LoVo (cell line): ENCODE results near the gene MORN1.

ENCODE experiments used
- DNase-seq: peaks from one replicate; pipeline ENCODE4 v3.0.0-alpha.2; 2016; ENCODE audit warnings: low spot score

MORN1 gene

DNA sequence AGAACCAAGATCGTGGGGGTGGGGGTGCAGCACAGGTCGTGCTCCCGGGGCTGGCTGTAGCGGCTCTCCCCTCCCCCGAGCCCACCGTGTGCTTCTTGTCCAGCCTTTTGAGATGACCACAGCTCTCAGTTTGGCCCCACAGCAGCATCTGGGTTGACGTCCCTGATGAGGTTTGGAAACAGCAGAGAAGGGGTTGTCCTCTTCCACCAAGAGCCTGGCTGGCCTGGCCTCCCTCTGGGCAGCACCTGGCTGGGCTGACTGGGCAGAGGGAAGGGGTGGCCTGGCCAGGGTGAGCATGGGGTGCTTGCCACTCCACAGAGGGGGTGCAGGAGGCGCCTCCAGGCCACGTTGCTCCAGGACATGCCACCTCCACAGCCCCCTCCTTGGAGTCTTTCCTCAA, 101.7 kb downstream of the MORN1 start:
- DNase-seq: no peak

GRCh38 chr1:2288816-2289536, 102.4 kb downstream of the MORN1 start:
- no peak for DNase-seq

GRCh38 chr1:2288311-2288710, 103.0 kb downstream of the MORN1 start:
- DNase-seq: no peak

GRCh38 chr1:2287649-2288048, 103.7 kb downstream of the MORN1 start:
- DNase-seq: no peak

GRCh38 chr1:2286923-2287322, 104.4 kb downstream of the MORN1 start:
- DNase-seq: no peak

- DNase-seq: no peak
These were observed 106.4 kb downstream of the MORN1 start for GRCh38 chr1:2284932-2285331.

GRCh38 chr1:2283991-2284895, 107.1 kb downstream of the MORN1 start:
- no peak for DNase-seq

DNA sequence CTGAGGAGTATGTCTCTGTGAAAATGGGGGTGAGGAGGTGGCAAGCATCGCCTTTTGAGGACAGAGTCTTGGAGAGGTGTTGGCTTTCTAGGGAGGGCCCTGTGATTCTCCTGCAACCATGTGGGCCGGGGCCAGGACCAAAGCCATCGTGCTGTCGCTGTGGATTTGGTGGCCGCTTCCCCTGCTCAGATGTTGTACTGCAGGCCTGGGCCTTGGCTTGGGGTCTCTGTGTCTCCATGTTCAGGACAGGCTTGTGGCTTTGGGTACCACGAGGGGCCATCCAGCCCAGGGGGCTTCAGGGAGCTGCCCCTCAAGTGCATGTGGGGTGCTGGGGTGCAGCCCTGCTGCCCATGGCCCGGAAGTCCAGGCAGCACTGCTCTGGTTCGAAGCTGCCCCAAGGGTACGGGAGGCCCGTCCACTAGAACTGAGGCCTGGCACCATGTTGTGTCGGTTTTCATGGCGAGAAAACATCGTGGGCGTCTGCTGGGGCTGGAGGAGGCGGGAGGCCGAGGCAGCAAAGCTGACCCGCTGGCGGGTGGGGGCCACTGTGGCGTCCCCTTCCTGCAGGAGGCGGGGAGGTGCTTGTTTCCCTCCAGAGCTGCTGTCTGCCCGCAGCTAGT, 107.9 kb downstream of the MORN1 start:
- DNase-seq: no peak

DNA sequence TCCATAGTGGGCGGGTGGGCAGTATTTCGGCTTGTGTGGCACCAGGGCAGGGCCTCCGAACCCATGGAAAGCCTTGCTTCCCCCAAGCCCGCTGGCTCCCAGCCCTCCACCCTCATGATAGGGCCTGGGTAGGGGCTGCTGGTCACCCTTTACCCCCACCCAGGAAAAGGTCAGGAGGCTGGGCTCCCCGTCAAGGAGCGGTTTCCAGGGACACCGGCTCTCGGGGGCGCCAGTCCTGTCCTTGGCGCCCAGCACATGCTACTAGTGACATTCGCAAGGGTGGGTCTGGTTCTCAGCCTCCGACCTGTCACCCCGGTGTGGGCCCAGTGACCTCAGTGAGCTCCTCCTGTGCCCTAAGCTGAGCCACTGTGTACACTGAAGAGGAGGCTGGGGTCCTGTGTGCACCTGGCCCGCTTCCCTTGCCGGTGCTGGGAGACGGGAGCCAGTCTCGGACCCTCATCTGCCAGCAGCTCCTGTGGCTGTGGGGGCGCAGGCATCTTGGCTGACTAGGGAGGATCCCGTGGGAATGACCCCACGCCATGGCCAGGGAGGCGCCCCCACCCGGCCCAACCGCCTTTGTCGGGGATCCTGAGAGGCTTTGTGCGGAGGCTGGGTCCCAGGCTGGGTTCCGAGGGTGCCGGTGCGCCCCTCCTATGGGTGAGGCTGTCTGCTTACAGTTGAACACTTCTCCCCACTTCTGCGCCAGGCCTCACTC, 108.6 kb downstream of the MORN1 start:
- DNase-seq: no peak

DNA sequence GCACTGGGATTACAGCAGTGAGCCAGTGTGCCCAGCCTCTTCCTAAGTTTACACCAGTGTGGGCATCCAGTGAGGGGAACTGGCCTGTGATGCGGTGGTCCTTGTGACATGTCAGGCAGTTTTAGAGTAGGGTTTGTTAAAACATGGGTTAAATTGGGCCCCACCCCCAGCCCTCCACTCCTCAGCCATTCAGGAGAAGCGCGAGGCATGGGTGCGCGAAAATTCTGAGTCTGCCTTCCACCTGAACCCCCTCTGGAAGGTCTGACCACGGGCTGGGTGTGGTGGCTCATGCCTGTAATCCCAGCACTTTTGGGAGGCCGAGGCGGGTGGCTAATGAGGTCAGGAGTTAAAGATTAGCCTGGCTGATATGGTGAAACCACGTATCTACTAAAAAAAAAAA, 111.5 kb downstream of the MORN1 start:
- DNase-seq: no peak

DNA sequence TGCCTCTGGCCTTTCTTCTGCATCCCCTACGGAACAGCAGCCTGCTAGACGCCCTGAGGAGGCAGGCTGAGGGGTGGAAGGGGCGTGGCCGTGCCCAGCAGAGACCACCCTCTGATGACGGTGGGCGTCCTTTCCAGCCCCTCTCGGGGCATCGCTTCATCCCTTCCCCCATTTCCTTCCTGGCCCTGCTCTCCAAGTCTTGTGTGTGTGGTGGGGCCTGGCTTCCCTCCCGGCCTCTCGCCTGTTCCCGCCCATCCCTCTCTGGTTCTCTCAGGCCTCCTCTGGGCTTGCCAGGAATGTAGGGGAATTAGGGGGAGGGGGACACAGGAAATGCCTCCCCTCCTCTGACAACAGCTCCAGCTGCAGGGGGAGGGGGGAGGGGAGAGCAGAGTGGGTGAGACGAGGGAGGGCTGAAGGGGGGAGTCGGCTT, 112.1 kb downstream of the MORN1 start:
- no peak for DNase-seq

- no peak for DNase-seq
These were observed 112.7 kb downstream of the MORN1 start for GRCh38 chr1:2278591-2279209.

DNA sequence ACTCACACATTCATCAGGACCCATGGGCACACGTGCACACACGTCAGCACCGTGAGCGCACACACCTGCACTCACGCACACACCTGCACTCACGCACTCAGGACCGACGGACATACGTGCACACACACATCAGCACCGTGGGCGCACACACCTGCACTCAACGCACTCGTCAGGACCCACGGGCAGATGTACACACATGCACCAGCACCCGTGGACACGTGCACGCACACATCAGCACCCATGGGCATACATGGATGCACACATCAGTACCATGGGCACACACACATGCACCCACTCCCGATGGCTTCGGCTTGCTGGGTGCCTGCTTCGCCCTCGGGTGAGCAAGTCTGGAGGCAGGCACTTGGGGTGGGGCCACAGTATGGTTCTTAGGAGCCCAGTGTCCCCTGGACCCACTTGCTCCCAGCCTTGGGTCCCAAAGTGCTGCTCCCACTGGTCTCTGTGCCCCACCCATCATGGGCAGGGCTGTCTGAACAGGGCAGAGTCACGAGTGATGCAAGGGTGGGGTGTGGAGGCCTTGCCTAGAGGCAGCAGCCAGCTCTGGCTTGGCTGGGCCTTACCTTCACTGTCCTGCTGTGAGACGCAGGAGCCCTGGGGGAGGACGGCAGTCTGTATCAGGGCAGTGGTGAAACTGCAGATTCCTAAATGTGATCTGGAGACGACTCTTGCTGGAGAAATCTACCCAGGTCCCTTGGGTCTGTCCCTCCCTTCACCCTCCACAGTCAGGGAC, 113.4 kb downstream of the MORN1 start:
- no peak for DNase-seq

GRCh38 chr1:2276803-2277580, 114.4 kb downstream of the MORN1 start:
- DNase-seq: no peak

DNA sequence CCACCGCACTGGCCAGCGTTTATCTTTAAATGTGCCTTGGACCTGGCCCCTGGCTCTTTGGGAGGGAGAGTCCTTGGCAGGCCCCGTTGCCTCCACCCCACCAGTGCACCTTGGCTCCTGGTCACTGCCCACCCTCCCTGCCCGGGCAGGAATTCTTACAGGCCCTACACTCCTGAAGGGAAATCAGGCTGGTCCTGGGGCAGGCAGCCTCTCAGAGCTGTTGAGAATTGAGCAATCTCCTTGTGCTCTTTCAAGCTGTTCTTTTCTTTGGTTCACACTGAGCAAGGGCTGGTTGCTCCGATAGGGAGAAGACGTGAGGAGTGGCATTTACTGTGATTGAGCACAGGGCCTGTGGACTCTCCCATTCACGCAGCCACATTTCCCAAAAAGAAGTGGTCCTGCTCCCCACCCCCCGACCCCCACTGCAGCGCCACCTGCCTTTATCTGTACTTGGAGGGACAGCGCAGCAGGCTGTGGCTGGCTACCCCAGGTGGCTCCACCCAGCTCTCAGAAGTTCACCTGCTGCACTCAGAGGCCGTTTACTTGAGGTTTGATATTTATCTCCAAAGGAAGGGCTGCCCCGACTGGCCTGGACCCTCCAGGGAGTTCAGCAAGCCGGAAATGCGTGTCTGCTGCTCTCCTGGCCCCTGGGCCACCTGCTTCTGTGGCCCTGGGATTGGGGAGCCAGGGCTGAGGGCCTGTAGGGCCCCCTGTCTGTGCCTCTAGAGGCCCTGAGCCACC, 115.4 kb downstream of the MORN1 start:
- no peak for DNase-seq

DNA sequence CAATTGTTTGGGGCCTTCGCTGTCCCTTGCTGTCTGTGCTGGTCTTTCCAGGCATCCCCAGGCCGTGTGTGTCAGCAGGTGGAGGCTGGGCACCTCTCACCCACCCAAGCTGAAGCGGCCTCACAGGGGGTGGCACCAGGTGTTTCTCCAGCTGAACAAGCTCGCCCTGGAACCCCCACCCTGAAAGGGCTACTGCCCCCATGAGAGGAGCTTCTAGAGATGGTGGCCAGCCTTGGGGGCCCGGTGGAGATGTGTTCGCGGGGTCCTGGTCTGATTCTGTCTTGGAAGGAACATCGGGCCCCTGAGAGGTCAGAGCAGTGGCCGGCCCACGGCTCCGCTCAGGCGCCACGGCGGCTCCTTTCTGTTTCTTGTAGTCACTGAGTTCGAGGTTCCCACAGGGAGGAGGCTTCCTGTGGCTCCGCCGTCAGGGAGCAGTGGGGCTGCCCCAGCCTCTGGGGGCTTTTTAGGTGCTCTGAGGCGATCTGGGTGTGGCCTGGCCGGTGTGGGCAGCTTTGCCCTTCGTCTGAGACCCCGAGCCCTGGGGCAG, 116.4 kb downstream of the MORN1 start:
- DNase-seq: no peak

- DNase-seq: no peak
These were observed 117.0 kb downstream of the MORN1 start for GRCh38 chr1:2274231-2274928.

DNA sequence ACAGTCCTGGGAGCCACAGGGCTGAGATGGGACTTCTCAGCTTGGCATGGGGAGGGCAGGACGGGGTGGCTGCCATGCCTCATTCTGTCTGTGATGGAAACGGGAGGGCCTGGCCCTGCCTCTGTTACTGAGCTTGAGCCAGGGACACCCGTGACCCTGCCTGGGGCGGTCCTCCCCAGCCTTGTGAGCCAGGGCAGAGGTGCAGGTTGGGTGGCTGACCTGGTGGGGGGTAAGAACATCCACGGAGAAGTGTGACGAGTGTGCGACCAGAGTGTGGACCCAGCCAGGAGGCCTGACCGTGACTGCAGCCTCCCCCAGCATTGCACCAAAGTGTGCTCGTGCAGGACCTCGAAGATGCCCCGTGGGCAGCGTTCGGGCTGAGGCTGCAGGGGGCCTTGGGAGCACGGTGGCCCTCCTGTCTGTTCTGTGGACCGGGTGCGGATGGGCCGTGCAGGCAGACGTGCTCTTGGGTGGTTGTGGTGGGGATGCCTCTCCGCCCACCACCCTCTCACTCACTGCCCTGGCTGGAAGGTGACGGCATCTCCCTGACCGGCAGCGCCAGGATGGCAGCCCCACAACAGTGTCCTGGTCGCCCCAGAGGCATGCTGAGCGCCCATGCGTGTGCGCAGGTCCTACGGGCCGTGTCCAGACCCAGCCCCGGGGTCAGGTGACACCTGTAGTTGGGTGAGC, 117.8 kb downstream of the MORN1 start:
- DNase-seq: no peak
